Uterus (tissue), 2 donors: ENCODE measurements around the gene KLHDC3.

Experiments used
- CTCF ChIP-seq, 4 experiments: fragments of 200-600 bp in 2 of 4; fragments of 450-650 bp in 2 of 4; sonication (generic) in 2 of 4; IDR thresholded peaks; one replicate each; pipeline ENCODE4 v1.5.1; 2016 to 2019; ENCODE audit warnings: antibody characterized with exemption in 4 of 4, mild to moderate bottlenecking in 2 of 4, moderate library complexity in 1 of 4
- POLR2A ChIP-seq, 2 donors: fragments of 450-650 bp; IDR thresholded peaks; one replicate each; pipeline ENCODE4 v1.6.1; 2016; ENCODE audit warnings: antibody characterized with exemption in 2 of 2, mild to moderate bottlenecking in 1 of 2, moderate library complexity in 1 of 2

GRCh38 chr6:43020847-43021246 lies 6.8 kb downstream of the KLHDC3 start:
- TF ChIP-seq CTCF (IDR thresholded peaks at IDR 0.05), result no peak
- no peak for TF ChIP-seq POLR2A (IDR thresholded peaks at IDR 0.05)
